NCI-H774 (cell line): ENCODE measurements around the gene PRR12.
A peak's percentile ranks its signal among the peaks of the same experiment; 100 is the strongest.

Experiments used
- DNase-seq: peaks from one replicate; lab custom pipeline; 2025; lab: John Stamatoyannopoulos, UW

PRR12 gene

DNA sequence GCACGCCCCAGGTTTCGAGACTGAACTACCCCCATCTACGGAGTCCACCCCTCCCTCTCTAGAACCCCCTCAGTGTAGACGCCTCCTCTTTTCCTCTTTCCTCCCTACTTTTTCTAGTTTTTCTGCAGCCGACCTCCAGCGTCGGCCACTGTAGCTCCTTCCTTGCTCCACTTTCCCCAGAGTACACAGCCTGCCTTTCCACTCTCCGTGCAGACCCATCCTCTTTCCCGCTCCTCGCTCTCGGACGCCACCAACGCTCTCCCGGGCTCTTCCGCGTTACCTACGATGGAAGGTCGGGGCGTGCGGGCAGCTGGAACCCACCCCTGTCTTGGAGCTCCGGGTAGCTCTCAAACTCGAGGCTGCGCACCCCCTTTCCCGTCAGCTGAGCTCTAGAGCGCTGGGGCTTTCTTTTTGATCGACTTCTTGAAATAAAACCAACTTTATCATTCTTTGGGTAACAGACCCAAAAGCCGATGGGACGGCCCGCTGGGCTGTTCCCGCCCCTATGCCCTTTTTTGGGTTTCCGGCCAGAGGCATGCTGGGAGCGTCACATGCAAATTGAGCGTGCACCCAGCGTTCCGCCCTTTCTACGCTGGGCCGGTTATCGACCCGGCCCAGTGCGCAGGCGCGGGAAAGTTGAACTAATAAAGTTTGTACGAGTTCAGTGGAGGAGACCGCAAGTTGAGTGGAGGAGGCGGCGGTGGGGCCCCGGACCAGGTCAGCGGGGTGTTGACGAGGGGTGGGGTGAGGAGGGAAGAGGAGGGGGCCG is 74.6 kb downstream of the PRR12 start, which contains the start of the genes BCL2L12 and IRF3:
Gene BCL2L12 (plus strand): TSS at position 583 of the 769 bp plus-strand sequence. CDS start 760 bp downstream, outside the sequence.
Gene IRF3 (minus strand): TSS at position 507 of the 769 bp plus-strand sequence. CDS start 1,019 bp downstream, outside the sequence.
- DNase-seq: peak; percentile 92

DNA sequence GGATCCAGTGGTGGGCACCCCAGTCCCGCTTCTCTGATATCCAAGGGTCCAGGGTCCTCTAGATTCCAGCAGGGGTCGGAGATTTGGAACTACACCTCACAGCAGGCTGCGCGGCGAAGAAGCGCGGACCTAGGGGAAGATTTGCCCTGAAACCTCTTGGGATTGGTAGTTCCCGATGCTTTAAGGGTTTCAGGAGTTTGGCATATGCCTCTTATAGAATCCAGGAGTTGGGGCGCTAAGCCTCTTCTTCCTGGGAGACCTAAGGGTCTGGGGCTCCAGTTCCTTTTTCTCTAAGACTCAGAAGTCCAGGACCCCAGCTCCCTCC is 75.1 kb downstream of the PRR12 start:
- no peak for DNase-seq

DNA sequence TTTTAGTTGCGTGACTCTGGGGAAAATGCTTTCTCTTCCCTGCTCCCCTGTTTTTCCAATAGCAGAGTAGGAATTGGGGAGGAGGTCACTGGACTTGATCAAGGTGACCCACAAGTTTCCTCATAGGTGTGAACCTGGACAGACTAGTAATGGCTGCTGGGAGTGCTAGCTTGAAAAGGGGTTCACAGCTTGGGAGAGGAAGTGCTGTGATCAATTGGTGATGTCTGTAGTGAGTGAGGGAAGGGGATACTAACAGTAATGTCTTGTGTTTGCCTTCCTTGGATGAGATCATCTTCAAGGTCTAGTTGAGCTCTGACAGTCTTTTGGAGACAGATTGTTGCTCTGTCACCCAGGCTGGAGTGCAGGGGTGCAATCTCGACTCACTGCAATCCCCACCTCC is 76.5 kb downstream of the PRR12 start:
- DNase-seq: no peak

DNA sequence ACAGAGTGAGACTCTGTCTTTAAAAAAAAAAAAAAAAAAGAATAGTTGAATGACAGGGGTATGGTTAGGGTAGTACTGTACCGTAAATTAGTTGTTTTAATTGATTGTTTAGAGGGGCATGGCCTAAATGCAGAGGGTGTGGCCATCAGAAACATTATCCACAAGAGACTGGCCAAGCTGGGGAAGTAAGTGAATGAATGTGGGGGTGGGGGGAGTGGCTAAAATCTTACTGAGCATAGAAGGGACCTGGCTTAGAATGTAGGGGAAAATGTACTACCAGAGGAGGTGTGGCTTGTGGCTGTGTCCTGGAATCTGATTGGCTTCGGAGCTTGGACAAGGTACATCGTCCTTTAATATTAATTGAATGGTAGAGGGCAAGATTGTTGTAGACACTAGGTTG is 78.5 kb downstream of the PRR12 start:
- DNase-seq: no peak

DNA sequence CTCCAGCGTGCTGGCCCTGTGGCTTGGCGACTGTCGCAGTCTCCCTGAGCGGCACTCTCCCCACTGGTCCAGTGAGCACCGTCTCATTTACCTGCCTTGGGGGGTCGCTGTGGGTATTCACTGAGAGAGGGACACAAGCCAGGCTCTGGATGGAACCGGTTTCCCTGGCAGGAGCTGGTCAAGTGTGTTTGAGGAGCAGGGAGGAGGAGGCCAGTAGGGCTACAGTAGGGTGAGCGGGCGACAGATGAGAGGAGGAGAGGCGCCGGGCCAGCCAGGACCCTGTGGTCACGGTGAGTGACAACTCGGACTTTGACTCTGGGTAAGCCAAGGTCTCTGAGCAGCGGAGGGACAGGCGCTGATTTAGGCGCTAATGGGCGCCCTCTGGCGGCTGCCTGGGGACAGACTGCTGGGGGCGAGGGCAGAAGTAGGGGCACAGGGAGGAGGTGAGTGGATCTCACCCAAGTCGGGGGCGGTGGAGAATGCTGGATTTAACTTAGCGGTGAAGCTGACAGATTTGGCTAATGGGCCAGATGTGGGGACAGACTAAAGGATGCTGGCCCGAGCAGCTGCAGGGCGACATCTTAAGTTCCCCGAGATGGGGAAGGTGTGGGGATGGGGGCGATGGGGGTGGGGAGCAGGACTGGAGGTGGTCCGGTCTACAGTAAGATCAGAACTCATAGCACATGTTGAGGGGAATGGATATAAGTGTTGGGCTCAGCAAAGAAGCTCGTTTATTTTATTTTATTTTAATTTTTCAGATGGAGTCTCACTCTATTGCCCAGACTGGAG is 81.3 kb downstream of the PRR12 start:
- DNase-seq: peak; percentile 71
